IPS-18a (cell line): ENCODE measurements around the gene GAL3ST3.

Experiments
- H3K27ac ChIP-seq: one replicate; pipeline ENCODE4 v1.5.1; 2013; ENCODE audit warnings: low read length
- H3K27me3 ChIP-seq: one replicate; pipeline ENCODE4 v1.6.1; 2013; ENCODE audit warnings: mild to moderate bottlenecking, low read length; ENCODE audit not compliant: control insufficient read depth, insufficient read depth
- H3K36me3 ChIP-seq: one replicate; pipeline ENCODE4 v1.6.1; 2013; ENCODE audit warnings: low read depth, low read length; ENCODE audit not compliant: control insufficient read depth
- H3K4me1 ChIP-seq: one replicate; pipeline ENCODE4 v1.6.1; 2013; ENCODE audit warnings: low read depth, low read length; ENCODE audit not compliant: control insufficient read depth
- H3K4me3 ChIP-seq: one replicate; pipeline ENCODE4 v1.5.1; 2013; ENCODE audit warnings: low read length
- H3K9ac ChIP-seq: one replicate; pipeline ENCODE4 v1.6.1; 2013; ENCODE audit warnings: mild to moderate bottlenecking, low read length, moderate library complexity
- H3K9me3 ChIP-seq: one replicate; pipeline ENCODE4 v1.6.1; 2013; ENCODE audit warnings: low read depth, low read length; ENCODE audit not compliant: control insufficient read depth

Gene GAL3ST3

GRCh38 chr11:66068154-66068821, 19.3 kb upstream of the GAL3ST3 start:
- H3K36me3 ChIP-seq, result peaks cover 48% of the 10 kb centered on the region

GRCh38 chr11:66067640-66068039, 18.7 kb upstream of the GAL3ST3 start:
- Histone ChIP-seq H3K27me3 (no peaks in the 10 kb centered on the region), H3K36me3 (peaks cover 55% of the 10 kb centered on the region), H3K9ac (no peak overlapping the region), H3K27ac (no peak overlapping the region), H3K4me1 (peaks cover 4% of the 10 kb centered on the region), H3K4me3 (no peak overlapping the region), H3K9me3 (no peaks in the 10 kb centered on the region)

More at GRCh38 chr11:66068154-66068821, 19.3 kb upstream of the GAL3ST3 start:
- H3K27me3 ChIP-seq, result no peaks in the 10 kb centered on the region
- H3K4me3 ChIP-seq, result no peak overlapping the region
- H3K4me1 ChIP-seq, result peaks cover 4% of the 10 kb centered on the region
- no peak overlapping the region for H3K9ac ChIP-seq
- no peak overlapping the region for H3K27ac ChIP-seq
- H3K9me3 ChIP-seq, result no peaks in the 10 kb centered on the region

- Histone ChIP-seq H3K4me3 (no peak overlapping the region), H3K9me3 (no peaks in the 10 kb centered on the region), H3K4me1 (peaks cover 4% of the 10 kb centered on the region), H3K36me3 (peaks cover 62% of the 10 kb centered on the region), H3K9ac (no peak overlapping the region), H3K27ac (no peak overlapping the region), H3K27me3 (no peaks in the 10 kb centered on the region)
Observed at GRCh38 chr11:66066751-66067150, 17.8 kb upstream of the GAL3ST3 start.

GRCh38 chr11:66064571-66064970, 15.6 kb upstream of the GAL3ST3 start:
- no peak overlapping the region for H3K4me3 ChIP-seq
- H3K36me3 ChIP-seq, result peaks cover 84% of the 10 kb centered on the region
- no peak overlapping the region for H3K27ac ChIP-seq
- H3K4me1 ChIP-seq, result peaks cover 4% of the 10 kb centered on the region
- H3K27me3 ChIP-seq, result no peaks in the 10 kb centered on the region
- H3K9me3 ChIP-seq, result no peaks in the 10 kb centered on the region
- H3K9ac ChIP-seq, result no peak overlapping the region

GRCh38 chr11:66063900-66064299, 14.9 kb upstream of the GAL3ST3 start:
- Histone ChIP-seq H3K9ac (no peak overlapping the region), H3K27ac (no peak overlapping the region), H3K9me3 (no peaks in the 10 kb centered on the region), H3K4me3 (no peak overlapping the region), H3K27me3 (no peaks in the 10 kb centered on the region), H3K36me3 (peaks cover 87% of the 10 kb centered on the region), H3K4me1 (no peaks in the 10 kb centered on the region)

- Histone ChIP-seq H3K27me3 (no peaks in the 10 kb centered on the region), H3K9ac (no peak overlapping the region), H3K4me3 (no peak overlapping the region), H3K36me3 (peaks cover 86% of the 10 kb centered on the region), H3K4me1 (no peaks in the 10 kb centered on the region), H3K9me3 (no peaks in the 10 kb centered on the region), H3K27ac (no peak overlapping the region)
Observed at GRCh38 chr11:66062408-66062807, 13.4 kb upstream of the GAL3ST3 start.

GRCh38 chr11:66061268-66061667, 12.3 kb upstream of the GAL3ST3 start:
- Histone ChIP-seq H3K27ac (no peak overlapping the region), H3K36me3 (peaks cover 86% of the 10 kb centered on the region), H3K4me3 (no peak overlapping the region), H3K9ac (no peak overlapping the region), H3K4me1 (no peaks in the 10 kb centered on the region), H3K9me3 (no peaks in the 10 kb centered on the region), H3K27me3 (no peaks in the 10 kb centered on the region)

GRCh38 chr11:66059966-66060680, 11.2 kb upstream of the GAL3ST3 start:
- no peaks in the 10 kb centered on the region for H3K9me3 ChIP-seq
- no peaks in the 10 kb centered on the region for H3K4me1 ChIP-seq
- no peak overlapping the region for H3K27ac ChIP-seq
- H3K9ac ChIP-seq, result no peak overlapping the region
- no peaks in the 10 kb centered on the region for H3K27me3 ChIP-seq
- peaks cover 91% of the 10 kb centered on the region for H3K36me3 ChIP-seq
- no peak overlapping the region for H3K4me3 ChIP-seq

GRCh38 chr11:66056501-66056900, 7.5 kb upstream of the GAL3ST3 start:
- peaks cover 5% of the 10 kb centered on the region for H3K4me1 ChIP-seq
- no peak overlapping the region for H3K4me3 ChIP-seq
- H3K36me3 ChIP-seq, result peaks cover 67% of the 10 kb centered on the region
- no peak overlapping the region for H3K27ac ChIP-seq
- no peak overlapping the region for H3K9ac ChIP-seq
- no peaks in the 10 kb centered on the region for H3K27me3 ChIP-seq
- H3K9me3 ChIP-seq, result no peaks in the 10 kb centered on the region

GRCh38 chr11:66055021-66055420, 6.1 kb upstream of the GAL3ST3 start:
- Histone ChIP-seq H3K4me3 (no peak overlapping the region), H3K27ac (no peak overlapping the region), H3K27me3 (no peaks in the 10 kb centered on the region), H3K9ac (no peak overlapping the region), H3K36me3 (peaks cover 52% of the 10 kb centered on the region), H3K4me1 (peaks cover 15% of the 10 kb centered on the region), H3K9me3 (no peaks in the 10 kb centered on the region)

GRCh38 chr11:66052664-66052982, 3.7 kb upstream of the GAL3ST3 start:
- peak overlapping the region; percentile 81 for H3K4me3 ChIP-seq
- peaks cover 29% of the 10 kb centered on the region for H3K36me3 ChIP-seq
- H3K4me1 ChIP-seq, result peaks cover 28% of the 10 kb centered on the region
- H3K9ac ChIP-seq, result peak overlapping the region; percentile 92
- H3K27me3 ChIP-seq, result no peaks in the 10 kb centered on the region
- H3K9me3 ChIP-seq, result no peaks in the 10 kb centered on the region
- H3K27ac ChIP-seq, result peak overlapping the region; percentile 43
